Glutamatergic neuron (in vitro differentiated cells): ENCODE results near the gene SH3BP4. TPM values are rescaled to one million over a fixed set of nuclear protein-coding genes. Genes with fewer than 3 reads are reported as not detected.

ENCODE experiments used
- DNase-seq: peaks from one replicate; pipeline ENCODE4 v3.0.0; 2022
- H3K27ac Mint-ChIP-seq: one replicate; pipeline ENCODE4 v1.8.0; 2020; ENCODE audit warnings: mild to moderate bottlenecking, mixed read lengths, inconsistent platforms; ENCODE audit not compliant: unreplicated experiment
- H3K27me3 Mint-ChIP-seq: one replicate; pipeline ENCODE4 v1.8.0; 2020; ENCODE audit warnings: mild to moderate bottlenecking, moderate library complexity, mixed read lengths, inconsistent platforms; ENCODE audit not compliant: unreplicated experiment
- H3K36me3 Mint-ChIP-seq: one replicate; pipeline ENCODE4 v1.8.0; 2020; ENCODE audit warnings: mild to moderate bottlenecking, mixed read lengths, inconsistent platforms; ENCODE audit not compliant: unreplicated experiment
- H3K4me1 Mint-ChIP-seq: one replicate; pipeline ENCODE4 v1.8.0; 2020; ENCODE audit warnings: mild to moderate bottlenecking, low read depth, mixed read lengths, inconsistent platforms; ENCODE audit not compliant: unreplicated experiment
- H3K4me3 Mint-ChIP-seq: one replicate; pipeline ENCODE4 v1.8.0; 2020; ENCODE audit warnings: mild to moderate bottlenecking, mixed read lengths, inconsistent platforms; ENCODE audit not compliant: unreplicated experiment
- H3K9me3 Mint-ChIP-seq: one replicate; pipeline ENCODE4 v1.8.0; 2020; ENCODE audit warnings: mild to moderate bottlenecking, moderate library complexity, mixed read lengths, inconsistent platforms; ENCODE audit not compliant: unreplicated experiment
- CTCF ChIP-seq: fragments of 200-600 bp; sonication (generic); IDR thresholded peaks from one replicate; pipeline ENCODE4 v1.5.0; 2021; ENCODE audit not compliant: partially characterized antibody, unreplicated experiment
- total RNA-seq: library from RNA; stranded (reverse); fragmentation: NEBNext Ultra II Directional; extraction: Animal tissue kit (Norgen Biotek cat#: 25700); gene quantifications from one replicate; pipeline ENCODE4 v1.2.1, GENCODE V29; 2021; ENCODE audit not compliant: unreplicated experiment

The SH3BP4 gene
- total RNA-seq, 1 donor from 2014 or later, result 59.3 TPM

GRCh38 chr2:235043762-235044500 lies 92.1 kb downstream of the SH3BP4 start:
- Mint-ChIP-seq H3K4me3 (no peak overlapping the region), H3K27ac (no peak overlapping the region), H3K9me3 (peaks cover 9% of the 10 kb centered on the region), H3K4me1 (peaks cover 15% of the 10 kb centered on the region), H3K36me3 (no peaks in the 10 kb centered on the region), H3K27me3 (peaks cover 10% of the 10 kb centered on the region)
- no peak for TF ChIP-seq CTCF
- DNase-seq, result no peak

- peaks cover 15% of the 10 kb centered on the region for H3K4me1 Mint-ChIP-seq
- H3K27ac Mint-ChIP-seq, result no peak overlapping the region
- H3K9me3 Mint-ChIP-seq, result peaks cover 9% of the 10 kb centered on the region
- H3K4me3 Mint-ChIP-seq, result no peak overlapping the region
- H3K36me3 Mint-ChIP-seq, result no peaks in the 10 kb centered on the region
- TF ChIP-seq CTCF, result no peak
- DNase-seq, result no peak
- H3K27me3 Mint-ChIP-seq, result peaks cover 10% of the 10 kb centered on the region
Measured at GRCh38 chr2:235044501-235045271, 92.9 kb downstream of the SH3BP4 start.

GRCh38 chr2:235045336-235045972 lies 93.6 kb downstream of the SH3BP4 start:
- no peak for DNase-seq
- Mint-ChIP-seq H3K9me3 (peaks cover 9% of the 10 kb centered on the region), H3K27ac (peak overlapping the region; percentile 36), H3K36me3 (no peaks in the 10 kb centered on the region), H3K27me3 (peaks cover 11% of the 10 kb centered on the region), H3K4me1 (peaks cover 16% of the 10 kb centered on the region), H3K4me3 (no peak overlapping the region)
- TF ChIP-seq CTCF, result no peak

GRCh38 chr2:235045973-235046343 lies 94.1 kb downstream of the SH3BP4 start:
- no peak overlapping the region for H3K4me3 Mint-ChIP-seq
- peaks cover 9% of the 10 kb centered on the region for H3K9me3 Mint-ChIP-seq
- peaks cover 18% of the 10 kb centered on the region for H3K4me1 Mint-ChIP-seq
- H3K36me3 Mint-ChIP-seq, result no peaks in the 10 kb centered on the region
- no peak for TF ChIP-seq CTCF
- peaks cover 11% of the 10 kb centered on the region for H3K27me3 Mint-ChIP-seq
- peak overlapping the region; percentile 36 for H3K27ac Mint-ChIP-seq
- DNase-seq, result no peak
